Measurements from ENCODE around the gene AMBN.
A peak's percentile ranks its signal among the peaks of the same experiment; 100 is the strongest.

AMBN gene, protein sequence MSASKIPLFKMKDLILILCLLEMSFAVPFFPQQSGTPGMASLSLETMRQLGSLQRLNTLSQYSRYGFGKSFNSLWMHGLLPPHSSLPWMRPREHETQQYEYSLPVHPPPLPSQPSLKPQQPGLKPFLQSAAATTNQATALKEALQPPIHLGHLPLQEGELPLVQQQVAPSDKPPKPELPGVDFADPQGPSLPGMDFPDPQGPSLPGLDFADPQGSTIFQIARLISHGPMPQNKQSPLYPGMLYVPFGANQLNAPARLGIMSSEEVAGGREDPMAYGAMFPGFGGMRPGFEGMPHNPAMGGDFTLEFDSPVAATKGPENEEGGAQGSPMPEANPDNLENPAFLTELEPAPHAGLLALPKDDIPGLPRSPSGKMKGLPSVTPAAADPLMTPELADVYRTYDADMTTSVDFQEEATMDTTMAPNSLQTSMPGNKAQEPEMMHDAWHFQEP

GRCh38 chr4:70591955-70592582 lies at the start of gene AMBN:
Gene AMBN (plus strand): TSS chr4:70592256. CDS start chr4:70592359, 103 bp downstream.
- in situ Hi-C loops (cut with HindIII; ENCODE audit: low pct_ligation_motif_present, low sequenced_read_pairs) = no loop called here
- Histone ChIP-seq H3K27me3 (replicated peaks) (no peaks in the 10 kb centered on the region), H3K4me3 (ENCODE audit: low read depth, low read length) (no peak within 1 kb of the TSS), H3K36me3 (replicated peaks) (no peaks in the 10 kb centered on the region), H3K27ac (no peak within 1 kb of the TSS)
- DNase-seq = no peak
- no peak for TF ChIP-seq CTCF (IDR thresholded peaks at IDR 0.05; ENCODE audit: low read depth, low read length, missing control alignments)

DNA sequence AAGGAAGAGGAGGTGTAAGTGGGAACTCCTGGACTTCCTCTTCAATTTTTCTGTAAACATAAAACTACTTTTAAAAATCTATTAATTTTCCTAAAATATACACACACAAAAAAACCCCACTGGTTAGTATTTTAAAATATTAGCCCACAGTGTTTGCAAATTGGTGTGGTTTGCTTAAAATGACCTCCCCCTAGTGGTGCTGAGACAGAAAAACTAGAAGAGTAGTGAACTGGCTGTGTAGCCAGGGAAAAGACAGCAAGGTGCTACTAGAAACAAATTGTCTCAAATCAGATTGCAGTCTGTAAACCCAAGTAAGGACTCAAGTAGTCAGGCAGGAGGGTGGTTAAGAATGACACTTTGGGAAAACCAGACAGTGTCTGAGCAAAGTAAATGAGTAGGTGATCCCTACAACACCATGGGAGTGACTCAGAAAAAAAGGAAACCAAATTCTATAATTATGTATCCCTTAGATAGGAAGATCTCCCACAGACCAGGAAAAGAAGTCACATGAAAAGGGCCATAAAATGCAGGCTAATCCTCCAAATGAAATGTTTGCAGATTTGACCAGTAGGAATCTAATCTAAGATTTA lies 47.7 kb upstream of the AMBN start:
- in situ Hi-C loops (cut with HindIII; ENCODE audit: low pct_ligation_motif_present, low sequenced_read_pairs) = no loop called here
- Histone ChIP-seq H3K4me3 (ENCODE audit: low read depth, low read length) (no peak overlapping the region), H3K36me3 (replicated peaks) (no peaks in the 10 kb centered on the region), H3K27me3 (replicated peaks) (no peaks in the 10 kb centered on the region), H3K27ac (no peak overlapping the region)
- peak; percentile 77 for TF ChIP-seq CTCF (IDR thresholded peaks at IDR 0.05; ENCODE audit: low read depth, low read length, missing control alignments)
- DNase-seq = peak; percentile 12

DNA sequence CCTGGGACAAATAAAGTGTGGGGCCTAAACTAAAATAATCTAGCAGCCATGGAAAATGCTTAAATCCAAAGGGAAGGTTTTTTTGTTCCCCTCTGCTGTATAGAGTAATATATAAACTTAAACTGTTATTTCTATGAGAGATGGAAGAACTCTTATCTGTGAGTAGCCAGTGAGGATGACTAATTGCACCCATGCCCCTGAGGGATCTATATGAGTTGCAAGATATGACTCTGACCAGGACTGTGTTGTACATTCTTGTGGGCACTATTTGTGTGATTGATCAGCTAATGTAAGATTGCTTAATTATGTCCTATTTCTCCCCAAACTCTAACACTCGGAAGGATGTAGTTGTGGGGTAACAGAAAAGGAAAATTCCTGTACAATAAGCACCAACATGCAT lies 35.2 kb upstream of the AMBN start:
- TF ChIP-seq CTCF (IDR thresholded peaks at IDR 0.05; ENCODE audit: low read depth, low read length, missing control alignments) = no peak
- H3K4me3 ChIP-seq (ENCODE audit: low read depth, low read length) = no peak overlapping the region
- in situ Hi-C loops (cut with HindIII; ENCODE audit: low pct_ligation_motif_present, low sequenced_read_pairs) = no loop called here
- DNase-seq = peak; percentile 68
- H3K27me3 ChIP-seq (replicated peaks) = no peaks in the 10 kb centered on the region
- H3K36me3 ChIP-seq (replicated peaks) = no peaks in the 10 kb centered on the region
- H3K27ac ChIP-seq = no peak overlapping the region

GRCh38 chr4:70559211-70559830 lies 32.7 kb upstream of the AMBN start:
- Histone ChIP-seq H3K36me3 (replicated peaks) (no peaks in the 10 kb centered on the region), H3K4me3 (ENCODE audit: low read depth, low read length) (no peak overlapping the region), H3K27ac (no peak overlapping the region), H3K27me3 (replicated peaks) (no peaks in the 10 kb centered on the region)
- in situ Hi-C loops (cut with HindIII; ENCODE audit: low pct_ligation_motif_present, low sequenced_read_pairs) = no loop called here
- peak; percentile 85 for TF ChIP-seq CTCF (IDR thresholded peaks at IDR 0.05; ENCODE audit: low read depth, low read length, missing control alignments)
- peak; percentile 28 for DNase-seq

- no peak overlapping the region for H3K4me3 ChIP-seq (ENCODE audit: low read depth, low read length)
- no peaks in the 10 kb centered on the region for H3K27me3 ChIP-seq (replicated peaks)
- no peak overlapping the region for H3K27ac ChIP-seq
- in situ Hi-C loops (cut with HindIII; ENCODE audit: low pct_ligation_motif_present, low sequenced_read_pairs) = no loop called here
- TF ChIP-seq CTCF (IDR thresholded peaks at IDR 0.05; ENCODE audit: low read depth, low read length, missing control alignments) = no peak
- no peaks in the 10 kb centered on the region for H3K36me3 ChIP-seq (replicated peaks)
- no peak for DNase-seq
Observed at GRCh38 chr4:70559924-70560323, 32.1 kb upstream of the AMBN start.
